Activated CD8-positive, alpha-beta memory T cell treated with anti-CD3 and anti-CD28 coated beads, Interleukin-2, amount 10 ng/mL, durations not matched to agents 7 days and 5 days (primary cell): ENCODE data around the gene PDF. TPM values are rescaled to one million over a fixed set of nuclear protein-coding genes. Genes with fewer than 3 reads are reported as not detected.

Source experiments
- ATAC-seq: fragments of 150-1000 bp; cut with Tn5 transposase; one replicate; pipeline ENCODE4 v1.10.0; 2021; ENCODE audit warnings: moderate library complexity
- CTCF ChIA-PET: fragments of 350-600 bp; sonication (Branson Sonifier 250); formaldehyde crosslinking; loops from one replicate; lab custom pipeline; 2021; ENCODE audit warnings: antibody characterized with exemption; lab: Charles Lee
- DNase-seq: peaks from one replicate; pipeline ENCODE4 v3.0.0-alpha.2; 2020
- H3K27ac Mint-ChIP-seq: one replicate; pipeline ENCODE4 v1.8.0; 2021; ENCODE audit warnings: mild to moderate bottlenecking, mixed read lengths
- H3K27me3 Mint-ChIP-seq: one replicate; pipeline ENCODE4 v1.8.0; 2021; ENCODE audit warnings: mixed read lengths
- H3K36me3 Mint-ChIP-seq: one replicate; pipeline ENCODE4 v1.8.0; 2021; ENCODE audit warnings: mild to moderate bottlenecking, mixed read lengths
- H3K4me1 Mint-ChIP-seq: one replicate; pipeline ENCODE4 v1.8.0; 2021; ENCODE audit warnings: mixed read lengths
- H3K4me3 Mint-ChIP-seq: one replicate; pipeline ENCODE4 v1.8.0; 2021; ENCODE audit warnings: mild to moderate bottlenecking, moderate library complexity, mixed read lengths
- H3K9me3 Mint-ChIP-seq: one replicate; pipeline ENCODE4 v1.8.0; 2022; ENCODE audit warnings: low read depth, mixed read lengths
- total RNA-seq, 2 experiments: library from RNA; stranded (reverse); gene quantifications; one replicate each; pipeline ENCODE4 v1.2.3, GENCODE V29; 2021

Gene PDF
- total RNA-seq, 2 experiments from 2014 or later, result 18.3 to 21.3 TPM

DNA sequence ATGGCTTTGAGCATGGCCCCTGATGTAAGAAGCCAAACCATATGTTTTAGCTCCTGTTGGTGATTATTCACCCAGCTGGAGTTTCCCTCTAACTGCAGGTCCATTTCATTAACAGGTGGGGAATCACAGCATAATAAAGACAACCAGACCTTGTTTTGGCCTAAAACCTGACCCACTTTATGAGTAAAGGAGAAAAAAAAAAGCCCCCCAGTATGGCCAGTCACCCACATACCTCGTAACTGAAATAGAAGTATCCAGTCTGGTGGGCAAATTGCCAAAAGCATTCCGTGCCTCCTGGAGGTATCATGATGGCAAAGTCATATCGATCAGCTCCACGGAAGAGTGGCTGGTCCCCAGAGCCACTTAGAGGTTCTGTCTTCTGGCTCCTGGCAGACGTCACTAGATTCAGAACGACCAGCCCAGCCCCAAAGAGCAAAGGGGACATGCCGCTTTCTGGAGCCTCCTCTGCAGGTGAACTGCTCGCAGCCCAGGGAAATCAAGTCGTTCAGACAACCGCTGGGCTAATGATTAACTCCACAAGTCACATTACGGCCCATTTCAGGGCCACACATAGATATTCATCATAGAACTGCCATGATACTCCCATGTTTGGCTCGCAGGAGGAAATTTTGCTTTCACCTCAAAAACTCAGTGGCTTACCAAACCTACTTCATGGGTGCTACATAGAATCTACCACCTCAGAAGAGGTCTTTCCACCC is 21.1 kb upstream of the PDF start, which contains the start of gene TMED6:
TSS of gene TMED6 (minus strand) at position 478 of the 719 bp plus-strand sequence. CDS start at position 445, 33 bp downstream.
- no peak for ATAC-seq
- Mint-ChIP-seq H3K9me3 (no peaks in the 10 kb centered on the region), H3K27ac (no peak within 1 kb of the TSS), H3K36me3 (peaks cover 29% of the 10 kb centered on the region), H3K4me3 (no peak within 1 kb of the TSS), H3K4me1 (peaks cover 6% of the 10 kb centered on the region), H3K27me3 (no peaks in the 10 kb centered on the region)
- CTCF ChIA-PET, result no interaction called here
- DNase-seq, result no peak

DNA sequence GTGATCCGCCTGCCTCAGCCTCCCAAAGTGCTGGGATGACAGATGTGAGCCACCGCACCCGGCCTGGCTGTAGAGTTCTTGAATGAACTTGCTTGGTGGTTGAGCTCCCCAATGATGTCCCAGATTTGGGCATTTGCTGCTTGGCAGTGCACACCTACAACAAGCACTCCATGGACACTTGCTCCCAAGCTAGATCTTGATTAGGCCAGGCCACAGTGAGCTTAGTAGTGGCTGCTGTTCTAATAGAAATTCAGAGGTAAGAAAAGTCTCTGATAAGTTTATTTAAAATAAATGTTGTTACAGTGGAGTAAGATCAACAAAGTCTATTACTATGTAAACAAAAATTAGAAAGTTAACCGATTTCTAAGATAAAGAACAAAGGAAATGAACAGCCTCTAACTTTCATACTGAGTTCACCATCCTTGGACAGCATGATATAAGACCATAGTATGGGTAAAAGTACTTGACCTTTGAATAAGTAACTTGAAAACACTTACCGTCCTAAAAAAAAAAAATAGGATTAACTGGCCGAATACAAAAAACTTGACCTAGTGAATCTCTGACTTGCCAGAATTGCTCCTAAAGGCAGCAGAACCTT is 20.2 kb upstream of the PDF start:
- H3K27me3 Mint-ChIP-seq, result no peaks in the 10 kb centered on the region
- DNase-seq (no peak), ATAC-seq (no peak)
- H3K9me3 Mint-ChIP-seq, result no peaks in the 10 kb centered on the region
- H3K4me1 Mint-ChIP-seq, result peaks cover 12% of the 10 kb centered on the region
- peaks cover 23% of the 10 kb centered on the region for H3K36me3 Mint-ChIP-seq
- no peak overlapping the region for H3K4me3 Mint-ChIP-seq
- CTCF ChIA-PET, result no interaction called here
- H3K27ac Mint-ChIP-seq, result no peak overlapping the region

DNA sequence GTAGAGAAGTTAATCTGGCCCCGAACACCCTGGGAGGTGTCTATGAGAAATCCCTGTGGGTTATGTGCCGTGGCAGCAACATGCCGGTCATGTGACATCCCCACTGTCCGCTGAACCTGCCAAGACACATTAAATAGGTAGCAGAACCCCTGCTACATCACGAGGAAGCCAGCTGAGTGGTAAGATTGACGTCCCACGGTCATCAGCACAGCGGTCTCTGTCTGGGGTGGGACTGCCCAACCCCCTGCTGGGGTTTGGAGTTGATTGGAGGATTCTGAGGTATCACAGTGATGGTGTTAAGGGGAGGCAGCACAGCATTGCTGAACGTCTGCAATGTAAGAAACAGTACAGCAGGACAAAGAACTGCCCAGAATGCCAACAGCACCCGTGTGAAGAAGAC is 19.1 kb upstream of the PDF start:
- H3K27me3 Mint-ChIP-seq, result no peaks in the 10 kb centered on the region
- H3K27ac Mint-ChIP-seq, result no peak overlapping the region
- no peaks in the 10 kb centered on the region for H3K9me3 Mint-ChIP-seq
- DNase-seq, result no peak
- ATAC-seq, result no peak
- H3K4me1 Mint-ChIP-seq, result peaks cover 17% of the 10 kb centered on the region
- CTCF ChIA-PET, result no interaction called here
- H3K4me3 Mint-ChIP-seq, result no peak overlapping the region
- H3K36me3 Mint-ChIP-seq, result peaks cover 22% of the 10 kb centered on the region

DNA sequence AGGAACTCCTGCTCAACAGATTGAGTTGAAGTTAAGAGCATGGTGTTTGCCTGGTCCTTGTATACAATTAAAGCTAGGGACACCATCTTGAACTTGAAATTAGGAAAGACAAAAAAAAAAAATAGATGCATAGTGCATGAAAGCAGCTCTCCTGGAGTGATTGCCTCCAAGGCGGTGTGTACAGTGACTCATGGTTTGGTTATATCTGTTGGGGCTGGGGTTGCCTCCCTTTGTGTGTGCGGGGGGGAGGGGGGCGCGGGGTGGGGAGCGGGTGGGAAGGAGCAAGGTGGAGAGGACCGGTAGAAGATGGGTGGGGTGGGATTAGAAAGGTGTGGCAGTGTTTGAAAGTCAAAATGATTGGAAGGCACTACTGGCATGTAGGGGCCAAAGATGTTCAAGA is 17.8 kb upstream of the PDF start:
- ATAC-seq (no peak), DNase-seq (no peak)
- no peaks in the 10 kb centered on the region for H3K9me3 Mint-ChIP-seq
- no peaks in the 10 kb centered on the region for H3K27me3 Mint-ChIP-seq
- H3K36me3 Mint-ChIP-seq, result peaks cover 24% of the 10 kb centered on the region
- CTCF ChIA-PET, result no interaction called here
- H3K27ac Mint-ChIP-seq, result no peak overlapping the region
- peaks cover 17% of the 10 kb centered on the region for H3K4me1 Mint-ChIP-seq
- no peak overlapping the region for H3K4me3 Mint-ChIP-seq

GRCh38 chr16:69346683-69347082 is 16.3 kb upstream of the PDF start:
- CTCF ChIA-PET, result no interaction called here
- Mint-ChIP-seq H3K27ac (no peak overlapping the region), H3K36me3 (peaks cover 23% of the 10 kb centered on the region), H3K9me3 (no peaks in the 10 kb centered on the region), H3K4me3 (no peak overlapping the region), H3K27me3 (no peaks in the 10 kb centered on the region), H3K4me1 (peaks cover 26% of the 10 kb centered on the region)
- no peak for DNase-seq
- no peak for ATAC-seq

DNA sequence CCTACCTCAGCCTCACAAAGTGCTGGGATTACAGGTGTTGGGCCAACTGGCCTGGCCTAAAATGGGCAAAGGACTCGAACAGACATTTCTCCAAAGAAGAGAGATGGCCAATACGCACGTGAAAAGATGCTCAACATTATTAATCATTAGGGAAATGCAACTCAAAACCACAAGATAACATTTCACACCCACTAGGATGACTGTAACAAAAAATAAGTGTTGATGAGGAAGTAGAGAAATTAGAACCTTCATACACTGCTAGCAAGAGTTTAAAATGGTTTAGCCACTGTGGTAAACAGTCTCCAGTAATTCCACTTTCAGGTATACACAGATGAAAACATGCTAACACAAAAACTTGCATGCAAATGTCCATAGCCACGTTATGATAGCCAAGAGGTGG is 15.5 kb upstream of the PDF start:
- no peak for DNase-seq
- H3K9me3 Mint-ChIP-seq, result no peaks in the 10 kb centered on the region
- ATAC-seq, result peak; percentile 35
- H3K27ac Mint-ChIP-seq, result peak overlapping the region; percentile 50
- CTCF ChIA-PET, result no interaction called here
- no peak overlapping the region for H3K4me3 Mint-ChIP-seq
- H3K4me1 Mint-ChIP-seq, result peaks cover 33% of the 10 kb centered on the region
- H3K27me3 Mint-ChIP-seq, result no peaks in the 10 kb centered on the region
- H3K36me3 Mint-ChIP-seq, result peaks cover 29% of the 10 kb centered on the region

DNA sequence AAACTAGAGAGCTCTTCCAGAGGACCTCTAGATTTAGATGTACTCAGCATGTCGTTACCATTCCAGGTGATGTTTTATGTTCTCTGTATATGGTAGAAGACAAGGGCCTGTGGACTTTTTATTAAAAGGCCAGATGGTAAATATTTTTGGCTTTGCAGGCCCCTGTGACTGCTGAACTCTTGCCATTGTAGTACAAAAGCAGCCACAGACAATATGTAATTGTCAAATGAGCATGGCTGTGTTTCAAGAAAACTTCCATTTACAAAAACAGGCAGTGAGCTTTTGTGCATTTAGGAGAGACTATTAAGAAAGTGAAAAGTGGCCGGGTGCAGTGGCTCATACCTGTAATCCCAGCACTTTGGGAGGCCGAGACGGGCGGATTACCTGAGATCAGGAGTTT is 13.8 kb upstream of the PDF start:
- DNase-seq (no peak), ATAC-seq (no peak)
- Mint-ChIP-seq H3K4me1 (peaks cover 41% of the 10 kb centered on the region), H3K27me3 (no peaks in the 10 kb centered on the region), H3K27ac (no peak overlapping the region), H3K36me3 (peaks cover 26% of the 10 kb centered on the region), H3K9me3 (no peaks in the 10 kb centered on the region), H3K4me3 (no peak overlapping the region)
- CTCF ChIA-PET, result interaction anchor here (1.9 kb wide), 1 partner anchor 52 kb away, joined by 6 read pairs; no protein-coding TSS in a partner anchor

DNA sequence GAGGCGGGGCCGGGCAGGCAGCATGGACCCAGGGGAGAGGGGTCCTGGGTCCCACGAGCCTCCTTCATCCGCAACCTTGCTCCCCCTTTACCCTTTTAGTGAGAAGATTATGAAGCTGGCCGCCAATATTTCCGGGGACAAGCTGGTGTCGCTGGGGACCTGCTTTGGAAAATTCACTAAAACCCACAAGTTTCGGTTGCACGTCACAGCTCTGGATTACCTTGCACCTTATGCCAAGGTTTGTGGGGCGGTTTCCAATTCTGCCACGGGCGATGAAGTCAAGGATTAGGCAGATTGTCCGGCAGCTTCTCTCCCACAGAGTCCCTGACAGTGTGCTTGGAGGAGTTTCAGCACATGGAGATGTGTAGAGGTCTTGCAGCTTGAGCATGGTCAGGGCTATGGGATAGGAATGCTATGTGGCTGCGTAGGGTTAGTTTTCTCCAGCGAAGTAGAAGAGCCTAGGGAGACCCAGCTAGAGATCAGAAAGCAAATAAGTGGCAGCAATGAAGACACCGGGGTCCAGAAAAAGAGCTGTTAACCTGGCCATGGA is 9.8 kb upstream of the PDF start:
- H3K4me1 Mint-ChIP-seq, result peaks cover 47% of the 10 kb centered on the region
- CTCF ChIA-PET, result interaction anchor here (0.7 to 5.0 kb wide), 7 partner anchors 10 to 45 kb away, joined by 3 to 40 read pairs (median 4); partner anchors contain the start of genes PDF and TERF2
- peak overlapping the region; percentile 94 for H3K4me3 Mint-ChIP-seq
- no peaks in the 10 kb centered on the region for H3K27me3 Mint-ChIP-seq
- H3K27ac Mint-ChIP-seq, result peak overlapping the region; percentile 96
- DNase-seq (peak; percentile 59), ATAC-seq (peak; percentile 5)
- peaks cover 26% of the 10 kb centered on the region for H3K36me3 Mint-ChIP-seq
- H3K9me3 Mint-ChIP-seq, result no peaks in the 10 kb centered on the region

DNA sequence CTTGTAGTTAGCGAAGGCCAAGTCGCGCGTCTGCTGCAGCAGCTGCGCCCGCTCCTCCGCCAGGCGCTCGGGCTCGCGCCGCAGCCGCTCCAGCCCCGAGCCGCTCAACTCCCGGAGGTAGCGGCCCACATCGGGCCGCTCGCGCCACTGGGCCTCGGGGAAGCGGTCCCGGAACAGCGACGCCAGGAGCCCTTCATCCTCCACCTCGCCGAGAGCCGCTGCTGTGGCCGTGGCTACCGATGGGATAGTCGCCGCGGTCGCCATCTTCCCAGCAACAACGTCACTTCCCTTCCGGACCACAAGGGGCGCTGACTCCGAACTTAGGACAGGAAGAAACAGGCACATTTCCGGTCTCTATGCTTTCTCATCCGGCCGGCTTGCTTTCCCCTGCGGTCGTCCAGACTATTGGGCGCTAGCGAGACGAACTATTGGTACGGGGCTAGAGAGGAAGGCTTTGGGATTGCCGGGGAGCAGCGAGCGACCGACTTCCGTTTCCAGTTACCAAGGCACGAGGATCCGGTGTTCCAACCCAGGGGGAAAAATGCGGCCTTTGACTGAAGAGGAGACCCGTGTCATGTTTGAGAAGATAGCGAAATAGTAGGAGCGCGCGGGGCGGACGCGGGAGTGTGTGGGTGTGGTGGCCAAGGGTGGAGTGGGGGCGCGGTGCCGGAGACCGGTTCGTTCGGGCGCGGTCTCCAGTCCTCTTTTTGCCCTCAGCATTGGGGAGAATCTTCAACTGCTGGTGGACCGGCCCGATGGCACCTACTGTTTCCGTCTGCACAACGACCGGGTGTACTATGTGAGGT is 9.1 kb upstream of the PDF start, which contains the start of the genes COG8 and NIP7:
TSS of gene COG8 (minus strand) at position 276 of the 806 bp plus-strand sequence. CDS start at position 264, 12 bp downstream.
TSS of gene NIP7 (plus strand) at position 484 of the 806 bp plus-strand sequence. CDS start at position 542, 58 bp downstream.
- Mint-ChIP-seq H3K27ac (peak within 1 kb of the TSS; percentile 96), H3K9me3 (no peaks in the 10 kb centered on the region), H3K36me3 (peaks cover 29% of the 10 kb centered on the region), H3K4me1 (peaks cover 46% of the 10 kb centered on the region), H3K27me3 (no peaks in the 10 kb centered on the region), H3K4me3 (peak within 1 kb of the TSS; percentile 94)
- peak; percentile 96 for DNase-seq
- CTCF ChIA-PET, result interaction anchor here (0.7 to 5.0 kb wide), 11 partner anchors 9 to 90 kb away, joined by 3 to 40 read pairs (median 4); partner anchors contain the start of genes PDF and TERF2
- ATAC-seq, result peak; percentile 84

DNA sequence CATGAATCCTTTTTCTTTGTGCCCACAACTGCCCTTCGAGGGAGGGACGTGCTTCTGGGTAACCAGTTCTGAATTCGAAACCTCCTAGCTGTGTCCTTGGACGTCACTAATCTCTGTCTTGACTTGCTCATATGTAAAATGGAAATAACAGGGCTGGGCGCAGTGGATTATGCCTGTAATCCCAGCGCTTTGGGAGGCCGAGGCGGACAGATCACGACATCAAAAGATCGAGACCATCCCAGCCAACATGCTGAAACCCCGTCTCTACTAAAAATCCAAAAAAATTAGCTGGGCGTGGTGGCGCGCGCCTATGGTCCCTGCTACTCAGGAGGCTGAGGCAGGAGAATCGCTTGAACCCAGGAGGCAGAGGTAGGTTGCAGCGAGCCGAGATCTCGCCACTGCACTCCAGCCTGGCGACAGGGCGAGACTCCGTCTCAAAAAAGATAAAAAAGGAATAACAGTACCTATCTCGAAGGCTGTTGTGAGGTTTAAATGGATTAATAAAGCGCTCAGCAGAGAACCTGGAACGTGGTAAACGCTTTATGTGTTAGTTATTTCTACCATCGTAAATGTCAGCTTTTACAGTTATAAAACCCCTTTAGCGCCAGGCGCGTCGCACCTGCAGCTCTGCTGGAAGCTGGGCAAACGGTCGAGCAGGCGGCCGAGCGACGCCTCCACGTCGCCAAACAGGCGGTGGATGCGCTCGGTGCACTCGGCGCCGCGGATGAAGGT is 8.3 kb upstream of the PDF start:
- no peaks in the 10 kb centered on the region for H3K27me3 Mint-ChIP-seq
- H3K4me1 Mint-ChIP-seq, result peaks cover 46% of the 10 kb centered on the region
- peak overlapping the region; percentile 86 for H3K27ac Mint-ChIP-seq
- no peaks in the 10 kb centered on the region for H3K9me3 Mint-ChIP-seq
- peaks cover 34% of the 10 kb centered on the region for H3K36me3 Mint-ChIP-seq
- CTCF ChIA-PET, result interaction anchor here (0.7 to 5.0 kb wide), 10 partner anchors 8 to 90 kb away, joined by 3 to 40 read pairs (median 4); partner anchors contain the start of gene PDF
- ATAC-seq, result no peak
- H3K4me3 Mint-ChIP-seq, result peak overlapping the region; percentile 94
- DNase-seq, result no peak

DNA sequence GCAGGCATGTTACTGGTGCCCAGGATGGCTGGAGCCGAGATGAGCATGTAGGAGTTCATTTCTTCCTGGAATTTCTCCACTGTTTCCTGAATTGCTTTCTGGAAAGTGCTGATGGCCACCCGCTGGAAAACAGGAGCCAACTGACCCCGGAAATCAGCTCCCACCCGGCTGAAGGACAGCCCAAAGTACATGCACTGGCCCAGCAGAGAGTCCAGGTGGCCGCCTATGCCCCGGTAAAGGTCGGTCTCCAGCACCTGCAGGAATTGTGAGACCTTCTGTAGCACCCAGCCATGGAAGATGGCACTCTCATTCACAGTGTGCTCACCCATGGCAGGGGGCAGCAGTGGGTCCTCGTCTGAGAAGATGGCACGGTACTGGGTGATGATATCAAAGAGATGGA is 4.3 kb upstream of the PDF start:
- no peak for DNase-seq
- no peak overlapping the region for H3K4me3 Mint-ChIP-seq
- H3K4me1 Mint-ChIP-seq, result peaks cover 35% of the 10 kb centered on the region
- H3K27me3 Mint-ChIP-seq, result no peaks in the 10 kb centered on the region
- H3K27ac Mint-ChIP-seq, result no peak overlapping the region
- H3K9me3 Mint-ChIP-seq, result no peaks in the 10 kb centered on the region
- CTCF ChIA-PET, result interaction anchor here (1.2 kb wide), 1 partner anchor 8 kb away, joined by 3 read pairs; no protein-coding TSS in a partner anchor
- peaks cover 17% of the 10 kb centered on the region for H3K36me3 Mint-ChIP-seq
- ATAC-seq, result no peak
